DOHH2 (cell line): Measurements from ENCODE around the gene KCNC1.

Experiments
- H3F3A ChIP-seq: fragments of 200-600 bp; sonication (generic), shearing (Covaris generic); 2 replicates; pipeline ENCODE4 v1.6.0; 2016; ENCODE audit warnings: antibody characterized with exemption, mild to moderate bottlenecking; ENCODE audit not compliant: control insufficient read depth, insufficient read depth
- H3K27ac ChIP-seq: fragments of 200-600 bp; sonication (generic); 2 replicates; pipeline ENCODE4 v1.5.1; 2014; ENCODE audit warnings: low read depth, mild to moderate bottlenecking, low read length, moderate library complexity
- H3K27me3 ChIP-seq: fragments of 200-600 bp; sonication (generic); 2 replicates; pipeline ENCODE4 v1.6.1; 2014; ENCODE audit warnings: mild to moderate bottlenecking, low read length, mixed read lengths; ENCODE audit not compliant: control insufficient read depth
- H3K36me3 ChIP-seq: fragments of 200-600 bp; sonication (generic); 2 replicates; pipeline ENCODE4 v1.6.1; 2014; ENCODE audit warnings: mild to moderate bottlenecking, low read length, moderate library complexity, mixed read lengths; ENCODE audit not compliant: control insufficient read depth
- H3K4me1 ChIP-seq: fragments of 200-600 bp; sonication (generic); 2 replicates; pipeline ENCODE4 v1.6.1; 2014; ENCODE audit warnings: mild to moderate bottlenecking, low read length, mixed read lengths; ENCODE audit not compliant: control insufficient read depth
- H3K4me2 ChIP-seq: fragments of 200-600 bp; sonication (generic); 2 replicates; pipeline ENCODE4 v1.6.0; 2014; ENCODE audit warnings: mild to moderate bottlenecking, low read length, moderate library complexity
- H3K4me3 ChIP-seq: fragments of 200-600 bp; sonication (generic); 2 replicates; pipeline ENCODE4 v1.5.1; 2014; ENCODE audit warnings: mild to moderate bottlenecking, low read length, mixed read lengths
- H3K79me2 ChIP-seq: fragments of 200-600 bp; sonication (generic); 2 replicates; pipeline ENCODE4 v1.6.1; 2014; ENCODE audit warnings: mild to moderate bottlenecking, low read length, mixed read lengths; ENCODE audit not compliant: control insufficient read depth
- H3K9me2 ChIP-seq: fragments of 200-600 bp; sonication (generic); replicated peaks from 2 replicates; pipeline ENCODE4 v1.6.1; 2014; ENCODE audit warnings: mild to moderate bottlenecking, low read length, mixed read lengths; ENCODE audit not compliant: control insufficient read depth
- H3K9me3 ChIP-seq: fragments of 200-600 bp; sonication (generic); 2 replicates; pipeline ENCODE4 v1.6.1; 2014; ENCODE audit warnings: antibody characterized with exemption, low read length, mixed read lengths; ENCODE audit not compliant: control insufficient read depth, insufficient read depth
- H4K20me1 ChIP-seq: fragments of 200-600 bp; sonication (generic); 2 replicates; pipeline ENCODE4 v1.6.0; 2014; ENCODE audit warnings: low read depth, mild to moderate bottlenecking, antibody characterized with exemption, low read length, moderate library complexity; ENCODE audit not compliant: control insufficient read depth, insufficient read depth
- EZH2phosphoT487 ChIP-seq: fragments of 200-600 bp; sonication (generic); IDR thresholded peaks from 2 replicates; pipeline ENCODE4 v1.6.1; 2017; ENCODE audit warnings: borderline replicate concordance, mild to moderate bottlenecking, antibody characterized with exemption, low read length, moderate library complexity, mixed read lengths
- TF ChIP-seq, protein P1 (sequence below): fragments of 200-600 bp; sonication (generic); IDR thresholded peaks from one replicate; pipeline ENCODE4 v1.5.1; 2014; ENCODE audit warnings: antibody characterized with exemption, mild to moderate bottlenecking, low read depth, low read length; ENCODE audit not compliant: poor library complexity, severe bottlenecking

KCNC1 gene

DNA sequence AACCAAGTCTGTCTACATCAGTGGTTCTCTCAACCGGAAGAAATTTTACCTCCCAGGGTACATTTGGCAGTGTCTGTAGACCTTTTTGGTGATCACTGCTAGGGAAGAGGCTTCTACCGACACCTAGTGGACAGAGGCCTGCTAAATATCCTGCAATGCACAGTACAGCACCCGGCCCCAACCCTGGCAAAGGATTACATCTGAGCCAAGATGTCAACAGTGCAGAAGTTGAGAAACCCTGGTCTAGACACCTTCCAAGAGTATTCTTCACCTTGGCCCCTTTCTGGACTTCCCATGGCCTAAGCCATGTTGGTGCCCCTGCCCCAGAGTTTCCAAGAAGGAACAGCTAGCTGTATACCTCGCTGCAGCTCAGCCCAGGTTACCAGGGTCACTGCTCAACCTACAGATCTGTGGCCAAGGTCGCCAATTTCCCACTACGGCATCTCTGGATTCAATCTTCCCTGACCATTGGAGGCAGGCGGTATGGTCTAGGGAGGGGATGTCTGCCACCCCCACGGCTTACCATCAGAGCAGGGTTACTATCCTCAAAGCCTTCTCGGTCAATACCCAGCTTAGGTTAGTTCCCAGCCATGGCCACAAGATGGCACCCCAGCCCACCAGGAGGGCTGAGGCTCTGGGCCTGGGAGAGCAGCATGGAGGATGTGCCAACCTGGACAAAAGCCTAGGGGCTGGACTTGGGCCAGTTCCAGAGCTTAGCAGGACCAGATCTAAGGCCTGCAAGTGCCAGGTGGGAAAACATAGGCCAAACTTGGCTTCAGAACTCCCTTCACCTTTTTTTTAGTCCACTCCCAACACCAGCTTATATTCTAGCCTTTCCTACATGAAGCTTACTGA lies 3.7 kb upstream of the KCNC1 start:
- Histone ChIP-seq H3K79me2 (no peaks in the 10 kb centered on the region), H3K4me1 (no peaks in the 10 kb centered on the region), H3F3A (no peaks in the 10 kb centered on the region), H3K27me3 (peaks cover 12% of the 10 kb centered on the region), H3K4me3 (no peak overlapping the region), H3K36me3 (no peaks in the 10 kb centered on the region), H3K9me3 (no peaks in the 10 kb centered on the region), H3K9me2 (no peaks in the 10 kb centered on the region), H4K20me1 (no peaks in the 10 kb centered on the region), H3K4me2 (no peak overlapping the region), H3K27ac (no peak overlapping the region)
- TF ChIP-seq EZH2phosphoT487: no peak
- TF ChIP-seq, protein P1, sequence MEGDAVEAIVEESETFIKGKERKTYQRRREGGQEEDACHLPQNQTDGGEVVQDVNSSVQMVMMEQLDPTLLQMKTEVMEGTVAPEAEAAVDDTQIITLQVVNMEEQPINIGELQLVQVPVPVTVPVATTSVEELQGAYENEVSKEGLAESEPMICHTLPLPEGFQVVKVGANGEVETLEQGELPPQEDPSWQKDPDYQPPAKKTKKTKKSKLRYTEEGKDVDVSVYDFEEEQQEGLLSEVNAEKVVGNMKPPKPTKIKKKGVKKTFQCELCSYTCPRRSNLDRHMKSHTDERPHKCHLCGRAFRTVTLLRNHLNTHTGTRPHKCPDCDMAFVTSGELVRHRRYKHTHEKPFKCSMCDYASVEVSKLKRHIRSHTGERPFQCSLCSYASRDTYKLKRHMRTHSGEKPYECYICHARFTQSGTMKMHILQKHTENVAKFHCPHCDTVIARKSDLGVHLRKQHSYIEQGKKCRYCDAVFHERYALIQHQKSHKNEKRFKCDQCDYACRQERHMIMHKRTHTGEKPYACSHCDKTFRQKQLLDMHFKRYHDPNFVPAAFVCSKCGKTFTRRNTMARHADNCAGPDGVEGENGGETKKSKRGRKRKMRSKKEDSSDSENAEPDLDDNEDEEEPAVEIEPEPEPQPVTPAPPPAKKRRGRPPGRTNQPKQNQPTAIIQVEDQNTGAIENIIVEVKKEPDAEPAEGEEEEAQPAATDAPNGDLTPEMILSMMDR: peak; percentile 87

DNA sequence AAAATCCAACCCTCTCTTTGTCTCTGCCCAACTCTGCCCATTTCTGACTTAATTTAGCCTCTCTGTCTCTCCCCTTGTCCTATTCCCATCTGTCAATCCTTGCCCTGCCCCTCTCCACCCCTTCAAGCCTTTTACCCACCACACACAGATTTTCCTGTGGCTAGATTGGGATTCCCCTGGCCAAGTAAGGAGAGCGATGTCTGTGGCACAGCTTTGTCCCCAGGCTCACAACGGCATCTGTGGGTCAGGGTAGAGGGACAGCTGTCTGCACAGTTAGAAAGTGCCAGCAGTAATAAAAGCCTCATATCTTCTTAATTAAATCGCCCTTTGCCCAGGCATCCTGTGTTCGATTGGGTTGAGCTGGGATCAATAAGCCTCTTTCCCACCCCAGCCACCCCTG lies 1.3 kb upstream of the KCNC1 start:
- H3F3A ChIP-seq: no peaks in the 10 kb centered on the region
- no peaks in the 10 kb centered on the region for H4K20me1 ChIP-seq
- no peaks in the 10 kb centered on the region for H3K79me2 ChIP-seq
- H3K4me3 ChIP-seq: no peak overlapping the region
- H3K27ac ChIP-seq: no peak overlapping the region
- H3K4me2 ChIP-seq: no peak overlapping the region
- no peaks in the 10 kb centered on the region for H3K9me3 ChIP-seq
- H3K36me3 ChIP-seq: no peaks in the 10 kb centered on the region
- peaks cover 10% of the 10 kb centered on the region for H3K27me3 ChIP-seq
- no peak for TF ChIP-seq EZH2phosphoT487
- TF ChIP-seq, protein P1: no peak
- H3K9me2 ChIP-seq: no peaks in the 10 kb centered on the region
- H3K4me1 ChIP-seq: no peaks in the 10 kb centered on the region

DNA sequence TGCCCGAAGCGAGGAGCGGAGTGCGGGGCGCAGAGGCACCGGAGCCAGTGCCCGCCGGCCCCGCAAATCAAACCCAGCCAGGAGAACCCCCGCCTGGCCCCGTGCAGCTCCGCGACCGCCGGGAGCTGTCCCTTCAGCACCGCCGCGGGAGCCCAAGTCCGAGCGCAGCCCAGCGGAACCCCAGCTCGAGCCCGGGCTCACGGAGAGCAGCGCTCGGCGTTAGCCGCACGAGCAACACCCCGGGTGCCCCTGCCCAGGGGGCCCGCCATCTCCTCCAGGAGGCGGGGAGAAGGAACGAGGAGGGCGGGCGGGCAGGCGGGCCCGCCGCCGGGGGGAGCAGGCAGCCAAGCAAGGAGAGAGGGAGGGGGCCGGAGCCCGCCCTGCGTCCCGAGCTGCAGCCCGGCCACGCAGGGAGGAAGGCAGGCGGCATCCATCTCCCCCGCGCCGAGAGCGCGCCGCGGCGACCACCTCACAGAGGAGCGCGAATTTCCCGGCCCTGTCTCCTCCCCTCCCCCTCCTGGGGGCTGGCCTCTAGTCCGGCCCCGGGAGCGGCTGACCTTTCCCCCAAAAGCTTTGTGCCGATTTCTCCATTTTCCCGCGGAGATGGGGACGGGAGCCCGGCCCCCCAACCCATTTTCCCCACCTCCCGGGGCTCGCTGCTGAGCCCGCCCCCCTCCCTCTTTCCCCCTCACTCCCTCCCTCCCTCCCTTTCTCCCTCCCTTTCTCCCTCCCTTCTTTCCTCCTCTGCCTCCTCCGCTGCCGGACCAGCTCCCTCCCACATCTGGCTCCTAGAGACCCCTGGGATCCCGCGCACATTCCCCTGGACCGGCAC lies 621 bp downstream of the KCNC1 start:
- Histone ChIP-seq H3K4me1 (no peaks in the 10 kb centered on the region), H3K4me3 (no peak overlapping the region), H3K9me3 (no peaks in the 10 kb centered on the region), H3K9me2 (no peaks in the 10 kb centered on the region), H3K27ac (no peak overlapping the region), H4K20me1 (no peaks in the 10 kb centered on the region), H3K27me3 (peaks cover 12% of the 10 kb centered on the region), H3K79me2 (no peaks in the 10 kb centered on the region), H3K36me3 (no peaks in the 10 kb centered on the region), H3F3A (no peaks in the 10 kb centered on the region), H3K4me2 (peak overlapping the region; percentile 43)
- TF ChIP-seq EZH2phosphoT487: no peak
- TF ChIP-seq, protein P1: no peak
